ENCODE measurements around the gene KIF27. TPM values are rescaled to one million over a fixed set of nuclear protein-coding genes. Genes with fewer than 3 reads are reported as not detected.

KIF27 gene
- total and polyA plus RNA-seq, 12 donors: 0.81 to 23.4 (median 2.7) TPM

- no peak overlapping the region for H3K27ac ChIP-seq
- 71 to 85% (median 77%) methylated on average over 5 of the region's 5 CpGs for WGBS, 4 donors
- H3K36me3 ChIP-seq (replicated peaks in 1 of 2): peaks cover 0 to 10% of the 10 kb centered on the region in 2 donors
- H3K4me3 ChIP-seq: no peak overlapping the region
- no peaks in the 10 kb centered on the region for H3K9me3 ChIP-seq (replicated peaks in 1 of 3)
- H3K4me1 ChIP-seq (replicated peaks in 1 of 2): peaks cover 0 to 16% of the 10 kb centered on the region in 2 donors
- intact Hi-C loops (cut with DNase I): loop anchor here (5.0 to 10.0 kb wide), 3 partner anchors 328 to 383 kb away; no protein-coding TSS in a partner anchor
- no peak for DNase-seq
- TF ChIP-seq CTCF (IDR thresholded peaks at IDR 0.05) (no peak), POLR2A (IDR thresholded peaks at IDR 0.05) (no peak)
- H3K27me3 ChIP-seq: no peaks in the 10 kb centered on the region
These were observed 13.5 kb upstream of the KIF27 start for GRCh38 chr9:83934569-83935275.

GRCh38 chr9:83933790-83934189, 12.6 kb upstream of the KIF27 start:
- H3K4me3 ChIP-seq: no peak overlapping the region
- H3K9me3 ChIP-seq (replicated peaks in 1 of 3): no peaks in the 10 kb centered on the region
- H3K27ac ChIP-seq: no peak overlapping the region
- DNase-seq: peak in 2 of 7 donors; percentile 33 to 68
- TF ChIP-seq CTCF (IDR thresholded peaks at IDR 0.05) (no peak), POLR2A (IDR thresholded peaks at IDR 0.05) (no peak)
- H3K4me1 ChIP-seq (replicated peaks in 1 of 2): peaks cover 0 to 16% of the 10 kb centered on the region in 2 donors
- H3K36me3 ChIP-seq (replicated peaks in 1 of 2): peaks cover 0 to 4% of the 10 kb centered on the region in 2 donors
- intact Hi-C loops (cut with DNase I): loop anchor here in 1 of 2 donors (10.0 kb wide), 1 partner anchor 381 kb away; no protein-coding TSS in a partner anchor
- no peaks in the 10 kb centered on the region for H3K27me3 ChIP-seq
- 48 to 71% (median 61%) methylated on average over 3 of the region's 3 CpGs for WGBS, 4 donors

GRCh38 chr9:83932851-83933250, 11.6 kb upstream of the KIF27 start:
- Histone ChIP-seq H3K36me3 (replicated peaks in 1 of 2) (no peaks in the 10 kb centered on the region), H3K4me3 (no peak overlapping the region), H3K27ac (no peak overlapping the region), H3K4me1 (replicated peaks in 1 of 2) (peaks cover 0 to 16% of the 10 kb centered on the region in 2 donors), H3K27me3 (no peaks in the 10 kb centered on the region), H3K9me3 (replicated peaks in 1 of 3) (no peaks in the 10 kb centered on the region)
- no peak for DNase-seq
- intact Hi-C loops (cut with DNase I): loop anchor here in 1 of 2 donors (10.0 kb wide), 1 partner anchor 382 kb away; no protein-coding TSS in a partner anchor
- TF ChIP-seq CTCF (IDR thresholded peaks at IDR 0.05) (no peak), POLR2A (IDR thresholded peaks at IDR 0.05) (no peak)
- 92 to 95% (median 92%) methylated on average over 5 of the region's 5 CpGs for WGBS, 4 donors

- DNase-seq: no peak
- 80 to 88% (median 81%) methylated on average over 2 of the region's 2 CpGs for WGBS, 4 donors
- TF ChIP-seq CTCF (IDR thresholded peaks at IDR 0.05): no peak
- no peak for TF ChIP-seq POLR2A (IDR thresholded peaks at IDR 0.05)
These were observed 10.8 kb upstream of the KIF27 start for GRCh38 chr9:83932011-83932410.

More at GRCh38 chr9:83932011-83932410, 10.8 kb upstream of the KIF27 start:
- peaks cover 0 to 16% of the 10 kb centered on the region in 2 donors for H3K4me1 ChIP-seq (replicated peaks in 1 of 2)
- intact Hi-C loops (cut with DNase I): loop anchor here in 1 of 2 donors (10.0 kb wide), 1 partner anchor 383 kb away; no protein-coding TSS in a partner anchor
- no peak overlapping the region for H3K27ac ChIP-seq
- H3K4me3 ChIP-seq: no peak overlapping the region
- H3K9me3 ChIP-seq (replicated peaks in 1 of 3): no peaks in the 10 kb centered on the region
- H3K27me3 ChIP-seq: no peaks in the 10 kb centered on the region
- no peaks in the 10 kb centered on the region for H3K36me3 ChIP-seq (replicated peaks in 1 of 2)
